ENCODE results near the gene FAM50A. TPM values are rescaled to one million over a fixed set of nuclear protein-coding genes. Genes with fewer than 3 reads are reported as not detected.

FAM50A gene
- total and polyA plus RNA-seq, 2 experiments from 2014 or later: 81.8 to 147 TPM

DNA sequence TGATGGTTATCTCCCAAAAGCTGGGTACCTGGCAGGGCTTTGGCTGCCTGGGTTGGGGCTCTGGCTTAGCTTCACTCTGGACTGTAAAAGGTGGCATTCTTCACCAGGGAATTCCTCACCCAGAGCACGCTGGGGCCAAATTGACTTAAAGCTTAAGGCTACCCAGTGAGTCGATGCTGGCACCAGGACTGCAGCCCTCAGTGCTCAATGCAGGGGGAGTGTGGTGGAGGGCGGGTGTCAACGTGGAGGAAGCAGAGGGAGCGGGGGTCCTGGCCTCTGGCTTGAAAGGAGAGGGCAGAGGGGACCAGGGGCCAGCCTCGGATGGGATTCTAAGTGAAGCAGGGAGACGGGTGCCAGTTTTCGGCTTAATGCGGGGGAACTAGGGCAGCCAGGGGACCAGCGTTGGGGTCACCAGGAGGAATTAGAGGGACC is 446 bp upstream of the FAM50A start:
- H3K27ac ChIP-seq: peak overlapping the region; percentile 51
- H3K27me3 ChIP-seq: no peaks in the 10 kb centered on the region
- TF ChIP-seq, protein P1, sequence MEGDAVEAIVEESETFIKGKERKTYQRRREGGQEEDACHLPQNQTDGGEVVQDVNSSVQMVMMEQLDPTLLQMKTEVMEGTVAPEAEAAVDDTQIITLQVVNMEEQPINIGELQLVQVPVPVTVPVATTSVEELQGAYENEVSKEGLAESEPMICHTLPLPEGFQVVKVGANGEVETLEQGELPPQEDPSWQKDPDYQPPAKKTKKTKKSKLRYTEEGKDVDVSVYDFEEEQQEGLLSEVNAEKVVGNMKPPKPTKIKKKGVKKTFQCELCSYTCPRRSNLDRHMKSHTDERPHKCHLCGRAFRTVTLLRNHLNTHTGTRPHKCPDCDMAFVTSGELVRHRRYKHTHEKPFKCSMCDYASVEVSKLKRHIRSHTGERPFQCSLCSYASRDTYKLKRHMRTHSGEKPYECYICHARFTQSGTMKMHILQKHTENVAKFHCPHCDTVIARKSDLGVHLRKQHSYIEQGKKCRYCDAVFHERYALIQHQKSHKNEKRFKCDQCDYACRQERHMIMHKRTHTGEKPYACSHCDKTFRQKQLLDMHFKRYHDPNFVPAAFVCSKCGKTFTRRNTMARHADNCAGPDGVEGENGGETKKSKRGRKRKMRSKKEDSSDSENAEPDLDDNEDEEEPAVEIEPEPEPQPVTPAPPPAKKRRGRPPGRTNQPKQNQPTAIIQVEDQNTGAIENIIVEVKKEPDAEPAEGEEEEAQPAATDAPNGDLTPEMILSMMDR (IDR thresholded peaks at IDR 0.05; ENCODE audit: low read depth, low read length): no peak
- peak in 1 of 2 donors; percentile 8 for DNase-seq (ENCODE audit: low read depth in 1 of 2, low spot score in 1 of 2)
- no peaks in the 10 kb centered on the region for H3K4me1 ChIP-seq (ENCODE audit: low read depth)
- H3K9me3 ChIP-seq (ENCODE audit: low read depth): no peaks in the 10 kb centered on the region
- peak overlapping the region; percentile 60 for H3K4me3 ChIP-seq
- H3K36me3 ChIP-seq: no peaks in the 10 kb centered on the region

DNA sequence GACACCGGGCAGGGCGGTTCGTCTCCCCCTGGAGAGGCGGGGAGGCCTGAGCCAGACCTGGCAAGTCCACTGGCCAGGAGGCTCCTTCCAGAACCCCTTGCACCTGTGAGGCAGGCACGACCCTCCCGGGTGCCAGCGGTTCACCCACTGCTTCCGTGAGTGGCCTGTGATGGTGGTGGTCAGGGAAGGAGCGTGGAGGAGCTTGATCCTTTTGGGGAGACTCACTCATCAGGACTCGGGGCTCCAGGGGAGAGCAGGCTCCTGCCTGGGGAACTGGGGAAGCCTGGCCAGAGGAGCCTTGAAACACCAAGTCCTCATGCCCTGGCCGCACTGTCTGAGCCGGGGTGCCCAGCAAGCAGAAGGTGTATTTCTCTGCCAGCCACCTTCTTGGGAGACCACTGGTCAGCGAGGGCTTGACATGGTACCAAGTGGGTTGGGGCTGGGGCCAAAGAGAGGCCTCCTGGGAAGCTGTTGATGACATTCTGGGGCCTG is 860 bp downstream of the FAM50A start:
- Histone ChIP-seq H3K27me3 (no peaks in the 10 kb centered on the region), H3K9me3 (ENCODE audit: low read depth) (no peaks in the 10 kb centered on the region), H3K27ac (no peak overlapping the region), H3K4me1 (ENCODE audit: low read depth) (no peaks in the 10 kb centered on the region), H3K4me3 (peak overlapping the region; percentile 60), H3K36me3 (no peaks in the 10 kb centered on the region)
- no peak for DNase-seq (ENCODE audit: low read depth in 1 of 2, low spot score in 1 of 2)
- TF ChIP-seq, protein P1 (IDR thresholded peaks at IDR 0.05; ENCODE audit: low read depth, low read length): no peak

DNA sequence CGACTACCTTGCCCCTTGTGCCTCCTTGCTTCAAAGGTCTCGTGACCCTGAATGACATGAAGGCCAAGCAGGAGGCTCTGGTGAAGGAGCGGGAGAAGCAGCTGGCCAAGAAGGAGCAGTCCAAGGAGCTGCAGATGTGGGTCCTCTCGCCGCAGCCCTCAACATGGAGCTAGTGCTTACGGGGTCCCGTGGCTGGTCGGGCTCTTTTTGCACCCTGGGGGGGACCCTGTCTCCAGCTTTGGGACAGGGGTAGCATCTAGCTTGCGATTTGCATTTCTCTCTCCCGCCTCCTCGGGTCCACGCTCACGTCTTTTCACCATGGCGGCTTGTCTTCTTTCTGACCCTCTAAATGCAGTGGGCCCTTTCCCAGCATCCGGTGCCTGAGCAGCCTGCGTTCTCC is 1.8 kb downstream of the FAM50A start:
- Histone ChIP-seq H3K4me3 (no peak overlapping the region), H3K27me3 (no peaks in the 10 kb centered on the region), H3K27ac (no peak overlapping the region), H3K9me3 (ENCODE audit: low read depth) (no peaks in the 10 kb centered on the region), H3K36me3 (no peaks in the 10 kb centered on the region), H3K4me1 (ENCODE audit: low read depth) (no peaks in the 10 kb centered on the region)
- no peak for DNase-seq (ENCODE audit: low read depth in 1 of 2, low spot score in 1 of 2)
- TF ChIP-seq, protein P1 (IDR thresholded peaks at IDR 0.05; ENCODE audit: low read depth, low read length): no peak

DNA sequence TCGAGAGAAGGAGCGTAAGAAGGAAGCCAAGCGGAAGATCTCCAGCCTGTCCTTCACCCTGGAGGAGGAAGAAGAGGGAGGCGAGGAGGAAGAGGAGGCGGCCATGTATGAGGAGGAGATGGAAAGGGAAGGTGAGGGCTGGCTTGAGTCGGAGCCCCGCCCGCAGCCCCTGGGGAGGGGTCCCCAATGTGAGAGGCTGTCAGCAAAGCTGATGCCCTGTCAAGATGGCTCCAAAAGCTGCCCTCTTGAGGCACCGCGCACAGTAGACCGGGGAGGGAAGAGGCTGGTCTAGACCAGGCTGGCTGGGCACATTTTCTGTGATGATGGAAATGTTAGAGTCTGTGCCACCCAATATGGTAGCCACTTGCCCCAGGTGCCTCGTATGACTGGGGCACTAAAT is 2.5 kb downstream of the FAM50A start:
- TF ChIP-seq, protein P1 (IDR thresholded peaks at IDR 0.05; ENCODE audit: low read depth, low read length): no peak
- Histone ChIP-seq H3K36me3 (no peaks in the 10 kb centered on the region), H3K4me1 (ENCODE audit: low read depth) (no peaks in the 10 kb centered on the region), H3K9me3 (ENCODE audit: low read depth) (no peaks in the 10 kb centered on the region), H3K27me3 (no peaks in the 10 kb centered on the region), H3K27ac (no peak overlapping the region), H3K4me3 (no peak overlapping the region)
- no peak for DNase-seq (ENCODE audit: low read depth in 1 of 2, low spot score in 1 of 2)

DNA sequence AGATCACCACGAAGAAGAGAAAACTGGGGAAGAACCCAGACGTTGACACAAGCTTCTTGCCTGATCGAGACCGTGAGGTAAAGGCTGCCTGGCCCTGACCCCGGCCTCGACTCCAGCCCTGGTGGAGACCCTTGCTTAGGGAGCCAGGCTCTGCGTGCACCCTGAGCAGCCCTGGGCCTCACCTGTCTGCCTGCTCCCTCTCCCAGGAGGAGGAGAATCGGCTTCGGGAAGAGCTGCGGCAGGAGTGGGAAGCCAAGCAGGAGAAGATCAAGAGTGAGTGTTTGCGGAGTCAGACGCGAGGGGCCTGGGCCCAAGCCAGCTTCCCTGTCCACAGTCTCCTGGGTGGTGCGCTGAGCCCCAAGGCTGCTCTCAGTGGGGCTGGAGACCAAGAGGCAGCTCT is 4.5 kb downstream of the FAM50A start:
- TF ChIP-seq, protein P1 (IDR thresholded peaks at IDR 0.05; ENCODE audit: low read depth, low read length): no peak

More for the DNA sequence above, 4.5 kb downstream of the FAM50A start:
- Histone ChIP-seq H3K4me3 (no peak overlapping the region), H3K36me3 (no peaks in the 10 kb centered on the region), H3K4me1 (ENCODE audit: low read depth) (no peaks in the 10 kb centered on the region), H3K9me3 (ENCODE audit: low read depth) (no peaks in the 10 kb centered on the region), H3K27me3 (no peaks in the 10 kb centered on the region), H3K27ac (no peak overlapping the region)
- DNase-seq (ENCODE audit: low read depth in 1 of 2, low spot score in 1 of 2): no peak
